HEK293T (cell line): Measurements from ENCODE around the gene KREMEN1.

Experiments
- BHLHE40 ChIP-seq: fragments of 450-650 bp; IDR thresholded peaks from 2 replicates; pipeline ENCODE4 v1.6.1; 2016; ENCODE audit warnings: mild to moderate bottlenecking, moderate library complexity, borderline replicate concordance
- CTBP1 ChIP-seq: fragments of 450-650 bp; IDR thresholded peaks from 2 replicates; pipeline ENCODE4 v1.6.1; 2016; ENCODE audit warnings: borderline replicate concordance
- ELF4 ChIP-seq: fragments of 450-650 bp; IDR thresholded peaks from 2 replicates; pipeline ENCODE4 v1.6.1; 2017; ENCODE audit warnings: antibody characterized with exemption
- FOXA1 ChIP-seq: fragments of 450-650 bp; IDR thresholded peaks from 2 replicates; pipeline ENCODE4 v1.6.1; 2016; ENCODE audit warnings: mild to moderate bottlenecking
- FOXK2 ChIP-seq: fragments of 450-650 bp; IDR thresholded peaks from 2 replicates; pipeline ENCODE4 v1.6.1; 2016; ENCODE audit warnings: mild to moderate bottlenecking
- FOXM1 ChIP-seq: fragments of 450-650 bp; IDR thresholded peaks from 2 replicates; pipeline ENCODE4 v1.6.1; 2017; ENCODE audit warnings: mild to moderate bottlenecking, borderline replicate concordance
- LEF1 ChIP-seq: fragments of 450-650 bp; IDR thresholded peaks from 2 replicates; pipeline ENCODE4 v1.6.1; 2017; ENCODE audit warnings: mild to moderate bottlenecking, borderline replicate concordance
- NFRKB ChIP-seq: fragments of 450-650 bp; IDR thresholded peaks from 2 replicates; pipeline ENCODE4 v1.6.1; 2016; ENCODE audit warnings: mild to moderate bottlenecking, moderate library complexity
- SP1 ChIP-seq: fragments of 450-650 bp; IDR thresholded peaks from 2 replicates; pipeline ENCODE4 v1.6.1; 2017
- SUZ12 ChIP-seq: fragments of 450-650 bp; IDR thresholded peaks from 2 replicates; pipeline ENCODE4 v1.6.1; 2016; ENCODE audit warnings: mild to moderate bottlenecking
- TARDBP ChIP-seq: fragments of 450-650 bp; IDR thresholded peaks from 2 replicates; pipeline ENCODE4 v1.6.1; 2016
- TF ChIP-seq, protein P1 (sequence below): fragments of 450-650 bp; IDR thresholded peaks from 2 replicates; pipeline ENCODE4 v1.6.1; 2016

DNA sequence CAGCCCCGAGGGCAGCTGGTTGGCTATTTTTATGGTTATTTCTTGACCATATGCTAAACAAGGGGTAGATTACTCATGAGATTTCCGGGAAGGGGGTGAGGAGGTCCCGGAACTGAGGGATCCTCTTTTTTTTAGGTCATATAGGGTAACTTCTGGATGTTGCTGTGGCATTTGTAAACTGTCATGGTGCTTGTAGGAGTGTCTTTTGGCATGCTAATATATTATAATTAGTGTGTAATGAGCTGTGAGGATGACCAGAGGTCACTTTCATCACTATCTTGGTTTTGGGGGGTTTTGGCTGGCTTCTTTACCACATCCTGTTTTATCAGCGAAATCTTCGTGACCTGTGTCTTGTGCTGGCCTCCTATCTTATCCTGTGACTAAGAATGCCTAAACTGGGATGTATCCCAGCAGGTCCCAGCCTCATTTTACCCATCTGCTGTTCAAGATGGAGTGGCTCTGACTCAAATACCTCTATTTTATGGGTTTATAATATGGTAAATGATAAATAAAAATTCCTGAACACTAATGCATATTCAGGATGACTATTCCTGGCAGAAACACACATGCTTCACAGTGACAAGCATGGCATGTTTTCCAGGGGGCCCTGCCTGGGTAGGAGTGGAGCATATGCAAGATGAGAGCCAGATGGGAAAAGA lies 11.2 kb downstream of the KREMEN1 start:
- TF ChIP-seq LEF1 (no peak), CTBP1 (no peak), FOXM1 (no peak), TARDBP (no peak), BHLHE40 (no peak), ELF4 (no peak), SP1 (no peak), FOXA1 (no peak), SUZ12 (no peak), NFRKB (no peak), FOXK2 (no peak)
- TF ChIP-seq, protein P1, sequence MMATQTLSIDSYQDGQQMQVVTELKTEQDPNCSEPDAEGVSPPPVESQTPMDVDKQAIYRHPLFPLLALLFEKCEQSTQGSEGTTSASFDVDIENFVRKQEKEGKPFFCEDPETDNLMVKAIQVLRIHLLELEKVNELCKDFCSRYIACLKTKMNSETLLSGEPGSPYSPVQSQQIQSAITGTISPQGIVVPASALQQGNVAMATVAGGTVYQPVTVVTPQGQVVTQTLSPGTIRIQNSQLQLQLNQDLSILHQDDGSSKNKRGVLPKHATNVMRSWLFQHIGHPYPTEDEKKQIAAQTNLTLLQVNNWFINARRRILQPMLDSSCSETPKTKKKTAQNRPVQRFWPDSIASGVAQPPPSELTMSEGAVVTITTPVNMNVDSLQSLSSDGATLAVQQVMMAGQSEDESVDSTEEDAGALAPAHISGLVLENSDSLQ: no peak
